Chondrocyte (in vitro differentiated cells): ENCODE measurements around the gene CFAP299. TPM values are rescaled to one million over a fixed set of nuclear protein-coding genes. Genes with fewer than 3 reads are reported as not detected.

Experiments used
- DNase-seq: peaks from one replicate; pipeline ENCODE4 v3.0.0; 2021; ENCODE audit warnings: mixed read lengths, low spot score
- H3K27ac Mint-ChIP-seq: one replicate; pipeline ENCODE4 v1.8.0; 2021; ENCODE audit warnings: mild to moderate bottlenecking, moderate library complexity, mixed read lengths; ENCODE audit not compliant: unreplicated experiment
- H3K27me3 Mint-ChIP-seq: 2 replicates; pipeline ENCODE4 v1.8.0; 2021; ENCODE audit warnings: low read depth, mixed read lengths
- H3K36me3 Mint-ChIP-seq: 2 replicates; pipeline ENCODE4 v1.8.0; 2021; ENCODE audit warnings: low read depth, mixed read lengths
- H3K4me1 Mint-ChIP-seq: 2 replicates; pipeline ENCODE4 v1.8.0; 2021; ENCODE audit warnings: low read depth, mild to moderate bottlenecking, mixed read lengths
- H3K4me3 Mint-ChIP-seq: one replicate; pipeline ENCODE4 v1.8.0; 2021; ENCODE audit warnings: mild to moderate bottlenecking, moderate library complexity, mixed read lengths; ENCODE audit not compliant: unreplicated experiment
- H3K9me3 Mint-ChIP-seq: 2 replicates; pipeline ENCODE4 v1.8.0; 2021; ENCODE audit warnings: low read depth, mixed read lengths
- CTCF ChIP-seq: fragments of 200-600 bp; sonication (generic); IDR thresholded peaks from 2 replicates; pipeline ENCODE4 v1.5.0; 2021; ENCODE audit warnings: antibody characterized with exemption, mild to moderate bottlenecking, moderate library complexity
- total RNA-seq: library from RNA; stranded (reverse); gene quantifications from 3 replicates; pipeline ENCODE4 v1.2.1, GENCODE V29; 2021

The CFAP299 gene
- total RNA-seq, 1 donor from 2014 or later = 0.52 TPM

DNA sequence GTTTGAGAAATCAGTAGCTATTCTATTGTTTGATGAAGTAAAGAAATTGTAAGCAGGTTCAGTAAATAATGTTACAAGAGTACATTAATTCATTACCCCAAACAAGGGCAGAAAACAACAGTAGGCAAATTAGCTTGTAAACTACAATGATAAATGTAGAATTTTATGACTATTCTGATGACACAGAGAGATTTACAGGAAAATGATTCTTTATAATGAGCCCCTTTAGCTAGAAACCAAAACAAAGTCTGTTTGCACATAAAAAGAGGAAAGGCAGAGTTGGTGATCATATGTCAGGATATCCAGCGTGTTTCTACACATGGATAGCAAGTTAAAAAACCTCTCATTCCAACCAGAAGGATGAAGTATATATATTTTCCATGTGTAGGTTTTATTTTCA, 204.8 kb downstream of the CFAP299 start:
- no peak overlapping the region for H3K27ac Mint-ChIP-seq
- H3K4me3 Mint-ChIP-seq = no peak overlapping the region
- H3K9me3 Mint-ChIP-seq = no peaks in the 10 kb centered on the region
- H3K36me3 Mint-ChIP-seq = no peaks in the 10 kb centered on the region
- peaks cover 27% of the 10 kb centered on the region for H3K27me3 Mint-ChIP-seq
- no peak for TF ChIP-seq CTCF
- DNase-seq = no peak
- H3K4me1 Mint-ChIP-seq = no peaks in the 10 kb centered on the region

DNA sequence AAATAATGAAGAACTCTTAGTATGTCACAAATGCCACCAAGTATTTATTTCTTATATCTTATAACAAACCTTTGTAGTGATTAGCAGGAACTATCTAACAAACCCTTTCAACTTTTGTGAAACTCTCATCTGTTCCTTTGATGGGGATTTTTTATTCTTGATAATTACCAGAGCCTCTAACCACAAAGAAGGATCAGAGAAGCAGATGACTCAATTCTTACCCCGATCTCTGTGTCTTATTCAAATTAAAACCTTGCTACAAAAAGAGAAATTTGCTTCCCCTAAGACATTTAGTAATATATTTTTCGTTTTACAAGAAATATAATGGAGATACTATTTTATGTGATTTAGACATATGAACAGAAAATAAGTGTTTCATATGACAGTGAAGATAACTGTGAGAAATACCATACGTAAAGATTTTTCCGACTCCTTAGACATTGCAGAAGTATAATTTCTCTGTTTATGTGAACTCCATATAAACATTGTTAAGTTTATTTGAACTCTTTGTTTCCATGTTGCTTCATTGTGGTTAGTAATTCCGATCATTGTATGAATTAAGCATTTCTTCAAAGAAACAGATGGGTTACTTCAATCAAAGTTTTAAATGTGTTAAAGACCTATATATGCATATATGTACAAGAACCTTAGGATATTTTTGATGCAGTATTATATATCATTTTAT, 205.4 kb downstream of the CFAP299 start:
- Mint-ChIP-seq H3K36me3 (no peaks in the 10 kb centered on the region), H3K4me3 (no peak overlapping the region), H3K27ac (no peak overlapping the region), H3K27me3 (peaks cover 23% of the 10 kb centered on the region), H3K4me1 (no peaks in the 10 kb centered on the region), H3K9me3 (no peaks in the 10 kb centered on the region)
- DNase-seq = no peak
- no peak for TF ChIP-seq CTCF

- H3K4me3 Mint-ChIP-seq = no peak overlapping the region
- no peaks in the 10 kb centered on the region for H3K9me3 Mint-ChIP-seq
These were observed 207.2 kb downstream of the CFAP299 start for GRCh38 chr4:80542747-80543146.

GRCh38 chr4:80560337-80560736, 224.8 kb downstream of the CFAP299 start:
- DNase-seq = no peak
- no peak for TF ChIP-seq CTCF
- Mint-ChIP-seq H3K4me1 (no peaks in the 10 kb centered on the region), H3K27ac (no peak overlapping the region), H3K27me3 (peaks cover 2% of the 10 kb centered on the region), H3K4me3 (no peak overlapping the region), H3K9me3 (peaks cover 11% of the 10 kb centered on the region), H3K36me3 (no peaks in the 10 kb centered on the region)

More at GRCh38 chr4:80542747-80543146, 207.2 kb downstream of the CFAP299 start:
- TF ChIP-seq CTCF = no peak
- H3K4me1 Mint-ChIP-seq = no peaks in the 10 kb centered on the region
- no peak overlapping the region for H3K27ac Mint-ChIP-seq
- H3K36me3 Mint-ChIP-seq = no peaks in the 10 kb centered on the region
- DNase-seq = no peak
- peaks cover 23% of the 10 kb centered on the region for H3K27me3 Mint-ChIP-seq

- no peak for TF ChIP-seq CTCF
- peaks cover 11% of the 10 kb centered on the region for H3K27me3 Mint-ChIP-seq
- H3K36me3 Mint-ChIP-seq = no peaks in the 10 kb centered on the region
- no peak overlapping the region for H3K27ac Mint-ChIP-seq
- peaks cover 11% of the 10 kb centered on the region for H3K9me3 Mint-ChIP-seq
- H3K4me3 Mint-ChIP-seq = no peak overlapping the region
- no peaks in the 10 kb centered on the region for H3K4me1 Mint-ChIP-seq
- DNase-seq = no peak
These were observed 230.8 kb downstream of the CFAP299 start for GRCh38 chr4:80566203-80566872.
